GM18867 (cell line): ENCODE data around the gene STK32A.
A peak's percentile ranks its signal among the peaks of the same experiment; 100 is the strongest.
"Not testable (repeated sequence)": the region's sequence is repeated elsewhere in the genome, so short reads cannot be mapped to it uniquely, and the experiment has no call there.

Source experiments
- ATAC-seq: cut with Tn5 transposase; IDR thresholded peaks from one replicate; pipeline ENCODE4 v1.9.1; 2021; ENCODE audit warnings: mild to moderate bottlenecking, moderate library complexity; ENCODE audit not compliant: unreplicated experiment

Gene STK32A

DNA sequence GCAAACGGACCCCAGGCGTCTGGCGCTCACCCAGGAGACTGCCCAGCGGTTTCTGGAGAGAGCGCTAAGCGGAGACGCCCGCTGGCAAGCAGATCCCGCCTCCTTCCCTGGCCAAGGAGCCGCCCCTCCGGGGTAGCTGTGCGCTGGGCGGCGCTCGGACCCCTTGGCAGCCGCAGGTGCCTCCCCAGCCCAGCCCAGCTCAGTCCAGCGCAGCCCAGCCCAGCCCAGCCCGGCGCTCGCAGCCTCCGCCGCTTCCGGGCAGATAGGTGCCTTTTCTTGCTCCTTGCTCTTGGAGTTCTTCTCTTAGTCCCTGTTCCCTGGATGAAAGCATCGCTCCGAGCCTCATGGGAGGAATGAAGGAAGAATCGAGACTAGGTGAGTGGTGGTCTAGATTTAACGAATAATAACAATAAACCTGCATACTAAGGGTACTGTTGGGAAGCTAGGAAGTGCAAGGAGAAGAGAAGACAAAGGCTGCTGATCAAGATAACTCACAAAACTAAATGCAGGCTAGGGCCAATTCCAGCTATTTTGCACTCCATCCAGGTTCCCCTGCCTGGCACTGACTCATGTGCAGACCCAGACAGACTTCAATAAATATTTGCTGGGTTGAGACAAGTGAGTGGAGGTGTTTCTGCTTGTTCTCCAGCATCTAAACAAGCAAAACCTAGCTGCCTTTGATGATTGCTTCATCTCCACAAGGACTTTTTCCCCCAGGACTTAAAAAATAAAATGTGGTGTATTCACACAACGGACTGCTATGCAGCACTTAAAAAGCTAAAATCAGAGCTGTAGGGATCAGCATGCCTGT is at the start of gene STK32A:
Gene STK32A (plus strand): TSS at position 202 of the 811 bp plus-strand sequence. CDS start 4,609 bp downstream, outside the sequence.
- no peak for ATAC-seq

- no peak for ATAC-seq
Measured at GRCh38 chr5:147187099-147187540, 47.7 kb upstream of the STK32A start.

DNA sequence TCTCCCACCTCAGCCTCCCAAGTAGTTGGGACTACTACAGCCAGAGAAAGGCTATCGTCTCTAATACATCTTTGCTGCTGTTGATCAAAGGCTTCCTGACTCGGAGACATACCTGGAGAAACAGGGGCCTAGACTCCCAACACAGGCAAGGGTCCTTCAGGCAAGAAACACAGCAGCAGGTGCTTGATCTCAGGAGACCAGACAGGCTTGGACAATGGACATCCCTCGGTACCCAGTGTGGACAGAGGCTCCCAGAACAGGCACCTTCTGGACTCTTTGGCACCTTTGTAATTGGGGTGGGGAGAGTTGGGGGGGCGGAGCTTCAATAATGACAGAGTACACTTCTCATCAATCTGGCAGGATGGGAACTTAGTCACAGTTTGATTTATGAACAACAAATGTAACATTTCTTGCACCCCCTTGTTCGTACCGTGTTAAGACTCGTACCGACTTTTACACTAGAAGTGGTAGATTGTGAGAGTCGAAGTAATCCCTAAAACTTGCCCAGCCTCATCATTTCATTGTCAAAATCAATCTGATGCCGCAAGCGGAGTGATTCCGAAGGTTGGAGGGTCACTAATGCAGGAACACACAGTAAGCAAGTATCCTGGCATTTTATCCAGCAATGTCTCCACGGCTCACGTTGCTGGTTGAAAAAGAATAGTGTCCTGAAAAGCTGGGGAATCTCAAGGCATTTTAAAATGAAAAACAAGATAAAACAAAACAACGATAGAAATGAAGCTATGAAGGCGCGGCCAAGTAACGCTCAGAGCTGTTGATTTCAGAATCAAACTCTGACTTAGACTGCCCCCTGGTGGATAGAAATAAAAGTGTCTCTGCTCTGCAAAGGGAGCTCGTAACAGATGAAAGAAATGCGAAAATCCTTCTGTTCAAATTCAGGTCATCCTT is 46.4 kb upstream of the STK32A start:
- peak; percentile 89 for ATAC-seq

- peak; percentile 13 for ATAC-seq
Measured at GRCh38 chr5:147189109-147189424, 45.8 kb upstream of the STK32A start.

- no peak for ATAC-seq
Measured at GRCh38 chr5:147190331-147190730, 44.5 kb upstream of the STK32A start.

GRCh38 chr5:147193123-147193522 is 41.7 kb upstream of the STK32A start:
- no peak for ATAC-seq

GRCh38 chr5:147200004-147200403 is 34.8 kb upstream of the STK32A start:
- no peak for ATAC-seq

- ATAC-seq: no peak
Measured at GRCh38 chr5:147203213-147203612, 31.6 kb upstream of the STK32A start.

- no peak for ATAC-seq
Measured at GRCh38 chr5:147204576-147204975, 30.2 kb upstream of the STK32A start.

DNA sequence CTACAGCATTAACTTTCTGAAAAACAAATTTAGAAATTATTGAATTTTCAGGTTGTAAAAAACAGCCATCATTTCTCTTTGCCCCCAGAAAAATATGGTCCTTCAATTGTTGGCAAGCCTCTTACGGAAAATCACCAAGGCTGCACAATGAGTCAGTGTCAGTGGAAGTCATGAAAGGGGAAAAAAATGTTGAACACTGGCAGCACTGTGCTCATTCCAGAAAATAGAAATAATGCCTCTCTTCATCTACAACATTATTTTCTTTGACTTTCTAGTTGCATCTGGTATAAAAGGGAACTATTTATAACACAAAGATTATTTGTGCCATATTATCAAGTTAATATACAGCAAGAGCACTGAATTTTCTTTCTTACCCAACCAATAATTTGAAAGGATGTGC is 26.7 kb upstream of the STK32A start:
- no peak for ATAC-seq

- ATAC-seq: no peak
Measured at GRCh38 chr5:147216552-147217154, 18.2 kb upstream of the STK32A start.

DNA sequence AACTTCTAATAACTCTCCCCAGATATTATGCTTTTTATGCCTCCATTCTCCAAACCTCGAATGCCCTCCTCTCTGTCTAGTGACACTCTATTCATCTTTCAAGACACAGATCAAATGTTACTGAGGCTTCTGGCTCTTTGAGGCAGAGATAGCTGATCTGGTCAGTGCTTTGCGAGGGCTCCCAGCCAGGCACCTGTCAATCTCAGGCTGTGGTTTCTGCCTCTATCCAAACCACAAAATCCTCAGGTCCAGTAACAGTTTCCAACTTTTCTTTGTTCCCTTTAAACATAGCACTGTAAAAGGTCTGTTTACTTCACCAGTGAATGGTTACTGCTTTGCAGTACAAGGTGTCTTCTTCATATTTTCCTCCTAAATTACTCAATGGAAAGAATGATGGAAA is 11.5 kb upstream of the STK32A start:
- no peak for ATAC-seq

DNA sequence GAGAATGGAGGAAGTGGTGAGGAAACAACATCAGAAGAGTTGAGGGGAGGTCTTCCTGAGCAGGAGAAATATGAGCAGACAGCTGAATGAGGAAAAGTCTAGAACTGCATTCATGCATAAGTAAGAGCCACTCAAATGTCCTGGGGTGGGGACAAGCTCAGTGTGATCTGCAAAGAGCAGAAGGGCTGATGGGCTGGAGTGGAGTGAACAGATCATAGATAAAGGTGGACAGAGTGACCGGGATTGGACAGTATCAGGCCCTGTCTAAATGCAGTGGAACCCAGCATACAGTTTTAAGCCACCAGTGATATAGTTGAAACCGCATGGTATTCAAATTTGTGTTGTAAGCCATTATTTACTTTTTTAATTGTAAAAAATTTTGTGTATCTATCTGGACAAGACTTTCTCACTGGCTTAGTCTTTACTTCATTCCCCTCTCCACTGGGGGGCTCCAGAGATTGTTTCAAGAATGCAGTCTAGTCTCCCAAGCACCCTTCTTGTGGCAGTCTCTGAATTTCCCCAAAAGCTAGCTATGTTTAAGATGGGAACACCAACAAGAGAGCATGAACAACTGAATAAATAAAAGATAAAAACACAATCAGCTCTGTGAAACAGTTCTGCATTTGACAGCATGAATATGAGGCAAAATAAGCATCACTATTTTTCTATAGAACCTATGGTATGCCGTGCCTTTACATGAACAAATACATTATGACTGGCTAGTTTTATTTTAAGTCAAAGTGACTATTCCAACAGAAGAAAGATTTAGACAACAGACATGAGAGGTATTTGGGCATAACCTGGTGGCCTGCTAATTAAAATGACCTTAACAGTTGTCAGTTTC is 10.7 kb upstream of the STK32A start:
- peak; percentile 78 for ATAC-seq

DNA sequence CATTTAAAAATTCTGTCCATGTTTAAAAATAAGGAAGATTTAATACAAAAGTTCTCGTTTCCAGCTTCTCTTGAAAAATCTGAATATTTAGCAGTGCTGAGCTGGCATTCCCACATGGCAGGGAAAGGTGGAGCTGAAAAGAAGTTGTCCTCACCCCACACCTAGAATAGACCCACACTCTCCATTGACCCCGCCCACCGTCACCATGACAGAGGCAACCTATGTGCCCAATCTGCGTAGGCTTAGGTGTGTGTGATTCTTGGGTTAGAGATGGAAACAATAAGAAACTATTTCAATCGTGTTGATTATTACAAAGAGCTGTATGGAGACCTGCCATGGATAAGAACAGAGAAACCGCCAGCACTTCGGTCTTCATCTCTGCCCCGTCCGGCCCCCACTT is 8.9 kb upstream of the STK32A start:
- ATAC-seq: no peak

DNA sequence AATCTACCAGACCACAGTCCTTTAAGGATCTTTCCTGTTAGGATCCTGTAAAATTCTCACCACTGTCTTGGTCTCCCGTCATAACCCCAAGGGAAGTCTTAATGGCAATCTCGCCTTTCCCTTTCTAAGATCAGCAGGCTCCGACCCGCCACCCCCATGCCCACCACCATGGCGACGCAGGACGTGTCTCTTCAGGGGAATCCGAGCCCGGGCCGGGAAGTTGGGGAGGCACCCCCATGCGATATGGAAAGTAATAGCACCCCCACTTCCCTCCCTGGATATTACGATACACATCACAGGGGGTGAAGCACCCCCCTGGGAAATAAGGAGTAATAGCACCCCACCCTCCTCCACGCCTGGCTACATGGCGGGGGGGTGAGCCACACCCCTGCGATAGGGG is 8.3 kb upstream of the STK32A start:
- no peak for ATAC-seq

GRCh38 chr5:147234239-147234824 is 494 bp upstream of the STK32A start:
- no peak for ATAC-seq

- ATAC-seq: no peak
Measured at GRCh38 chr5:147240266-147240985, 5.6 kb downstream of the STK32A start.

DNA sequence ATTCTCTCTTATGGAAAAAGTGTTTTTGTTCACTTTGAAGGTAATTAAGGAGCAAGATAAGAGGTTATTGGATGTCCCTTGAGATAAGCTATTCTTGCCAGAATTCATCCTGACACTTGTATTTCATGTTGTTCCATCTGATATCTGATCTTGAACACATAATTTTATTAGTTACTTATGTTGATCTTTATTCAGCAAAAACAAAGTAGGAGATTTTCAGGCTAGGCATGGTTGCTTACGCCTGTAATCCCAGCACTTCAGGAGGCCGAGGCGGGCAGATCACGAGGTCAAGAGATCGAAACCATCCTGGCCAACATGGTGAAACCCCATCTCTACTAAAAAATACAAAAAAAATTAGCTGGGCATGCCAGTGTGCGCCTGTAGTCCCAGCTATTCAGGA is 8.4 kb downstream of the STK32A start:
- not testable (repeated sequence) for ATAC-seq

- ATAC-seq: no peak
Measured at GRCh38 chr5:147245381-147246165, 10.7 kb downstream of the STK32A start.
